GOT3 (cell line): ENCODE results near the gene PSME1.
A peak's percentile ranks its signal among the peaks of the same experiment; 100 is the strongest.

Experiments
- DNase-seq: peaks from one replicate; lab custom pipeline; 2025; ENCODE audit warnings: mixed read lengths; lab: John Stamatoyannopoulos, UW

Gene PSME1

GRCh38 chr14:24147761-24148428, 11.9 kb downstream of the PSME1 start:
- no peak for DNase-seq

GRCh38 chr14:24149302-24149969, 13.4 kb downstream of the PSME1 start:
- no peak for DNase-seq

GRCh38 chr14:24150061-24150460, 14.1 kb downstream of the PSME1 start:
- DNase-seq, result no peak

GRCh38 chr14:24150567-24150966, 14.6 kb downstream of the PSME1 start:
- no peak for DNase-seq

GRCh38 chr14:24150993-24151392, 15.0 kb downstream of the PSME1 start:
- no peak for DNase-seq

- DNase-seq, result no peak
These were observed 15.5 kb downstream of the PSME1 start for GRCh38 chr14:24151404-24152080.

GRCh38 chr14:24155100-24155499, 19.1 kb downstream of the PSME1 start:
- no peak for DNase-seq

GRCh38 chr14:24156840-24157239, 20.8 kb downstream of the PSME1 start:
- no peak for DNase-seq

- DNase-seq, result no peak
These were observed 21.3 kb downstream of the PSME1 start for GRCh38 chr14:24157331-24157730.

GRCh38 chr14:24159777-24160498, 23.9 kb downstream of the PSME1 start:
- no peak for DNase-seq

- no peak for DNase-seq
These were observed 24.5 kb downstream of the PSME1 start for GRCh38 chr14:24160499-24160849.

- peak; percentile 80 for DNase-seq
These were observed 25.1 kb downstream of the PSME1 start, which contains the start of gene IRF9 for GRCh38 chr14:24160850-24161804. TSS of gene IRF9 (plus strand) at chr14:24161265. CDS start at chr14:24162145, 880 bp downstream.

GRCh38 chr14:24162093-24162492, 26.1 kb downstream of the PSME1 start:
- no peak for DNase-seq

GRCh38 chr14:24164518-24164991, 28.6 kb downstream of the PSME1 start:
- no peak for DNase-seq

GRCh38 chr14:24165785-24166184, 29.8 kb downstream of the PSME1 start:
- DNase-seq, result no peak

- no peak for DNase-seq
These were observed 31.6 kb downstream of the PSME1 start for GRCh38 chr14:24167469-24168114.

- DNase-seq, result no peak
These were observed 35.6 kb downstream of the PSME1 start, which contains the start of gene REC8 for GRCh38 chr14:24171422-24172260. TSS of gene REC8 (plus strand) at chr14:24172080. CDS start at chr14:24172553, 473 bp downstream.

GRCh38 chr14:24172261-24172860, 36.4 kb downstream of the PSME1 start:
- no peak for DNase-seq

GRCh38 chr14:24172871-24173281, 36.9 kb downstream of the PSME1 start:
- no peak for DNase-seq
